NT2/D1 (cell line): ENCODE data around the gene SDC1.

ENCODE experiments used
- YY1 ChIP-seq: IDR thresholded peaks from 2 replicates; pipeline ENCODE4 v1.6.1; 2011; ENCODE audit not compliant: insufficient read length, insufficient read depth
- ZNF274 ChIP-seq: IDR thresholded peaks from 2 replicates; pipeline ENCODE4 v1.6.1; 2011; ENCODE audit warnings: mild to moderate bottlenecking, low read depth, low read length

DNA sequence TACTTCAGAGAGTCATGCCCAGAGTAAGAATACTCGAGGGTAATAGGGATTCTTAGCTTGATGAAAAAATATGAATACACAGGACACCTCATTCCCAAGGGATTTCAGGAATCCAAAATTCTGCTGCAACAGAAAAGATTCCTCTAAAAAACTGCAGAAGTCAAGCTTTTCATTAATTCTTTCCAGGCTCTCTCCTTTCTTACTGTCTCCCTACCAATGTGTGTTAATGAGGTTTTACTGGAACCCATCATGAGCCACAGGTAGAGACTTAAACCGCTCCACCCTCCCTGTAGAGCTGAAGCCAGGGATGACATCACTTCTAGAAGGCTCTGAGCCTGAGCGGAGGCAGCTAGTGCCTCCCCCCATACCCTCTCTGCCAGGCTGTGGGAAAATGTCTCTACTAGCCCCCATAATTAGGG, 3.4 kb downstream of the SDC1 start:
- TF ChIP-seq ZNF274: no peak
- TF ChIP-seq YY1: no peak
